Right renal pelvis (tissue), 4 donors: Measurements from ENCODE around the gene TPT1. TPM values are rescaled to one million over a fixed set of nuclear protein-coding genes. Genes with fewer than 3 reads are reported as not detected.
"Not testable (repeated sequence)": the region's sequence is repeated elsewhere in the genome, so short reads cannot be mapped to it uniquely, and the experiment has no call there.

Experiments
- DNase-seq, 4 donors: peaks; one replicate each; pipeline ENCODE4 v3.0.0-alpha.2; 2013; ENCODE audit warnings: low read depth in 4 of 4, low spot score in 3 of 4, missing footprints in 1 of 4
- polyA plus RNA-seq, 4 donors: library from polyadenylated mRNA; unstranded; fragments of 120-200 nt; gene quantifications; one replicate each; pipeline ENCODE4 v1.2.1, GENCODE V29; 2013; ENCODE audit not compliant: insufficient read length in 4 of 4

Gene TPT1
- polyA plus RNA-seq, 4 donors, result 6,707 to 7,042 (median 6,975) TPM

- no peak for DNase-seq
These were observed 34.0 kb downstream of the TPT1 start for GRCh38 chr13:45306966-45307365.

GRCh38 chr13:45305079-45305478, 35.9 kb downstream of the TPT1 start:
- DNase-seq, result no peak

GRCh38 chr13:45303866-45304265, 37.1 kb downstream of the TPT1 start:
- no peak for DNase-seq

GRCh38 chr13:45303026-45303425, 38.0 kb downstream of the TPT1 start:
- DNase-seq, result no peak

- no peak for DNase-seq
These were observed 38.5 kb downstream of the TPT1 start for GRCh38 chr13:45302507-45302906.

- DNase-seq, result no peak
These were observed 39.7 kb downstream of the TPT1 start for GRCh38 chr13:45301263-45301662.

- no peak for DNase-seq
These were observed 40.6 kb downstream of the TPT1 start for GRCh38 chr13:45300190-45300985.

- no peak for DNase-seq
These were observed 41.8 kb downstream of the TPT1 start for GRCh38 chr13:45299194-45299593.

GRCh38 chr13:45298550-45298949, 42.4 kb downstream of the TPT1 start:
- not testable (repeated sequence) for DNase-seq

GRCh38 chr13:45298206-45298505, 42.8 kb downstream of the TPT1 start:
- no peak for DNase-seq

- no peak for DNase-seq
These were observed 43.4 kb downstream of the TPT1 start for GRCh38 chr13:45297456-45298205.

GRCh38 chr13:45296259-45296658, 44.7 kb downstream of the TPT1 start:
- no peak for DNase-seq

GRCh38 chr13:45295536-45295935, 45.4 kb downstream of the TPT1 start:
- DNase-seq, result no peak

GRCh38 chr13:45292176-45292575, 48.8 kb downstream of the TPT1 start:
- no peak for DNase-seq

GRCh38 chr13:45289936-45290563, 50.9 kb downstream of the TPT1 start:
- no peak for DNase-seq

Other genes with a start within 250 kb of the TPT1 start
- gene GTF2F2, start 220.7 kb downstream of the TPT1 start, polyA plus RNA-seq, result 10 to 100 TPM; 28.3 to 30.5 (median 29.8) TPM
- gene KCTD4, start 140.1 kb downstream of the TPT1 start, polyA plus RNA-seq, result under 1 TPM; 0.29 to 0.74 (median 0.43) TPM
- gene SLC25A30, start 77.2 kb upstream of the TPT1 start, polyA plus RNA-seq, result 10 to 100 TPM; 22.4 to 32.4 (median 29.1) TPM
- gene COG3, start 123.8 kb upstream of the TPT1 start, polyA plus RNA-seq, result 10 to 100 TPM; 27.3 to 34.7 (median 32.5) TPM